ENCODE measurements around the gene MIS18BP1. TPM values are rescaled to one million over a fixed set of nuclear protein-coding genes. Genes with fewer than 3 reads are reported as not detected.

The MIS18BP1 gene
- total RNA-seq = 10 to 100 TPM; 56.9 to 68.3 (median 64.2) TPM

DNA sequence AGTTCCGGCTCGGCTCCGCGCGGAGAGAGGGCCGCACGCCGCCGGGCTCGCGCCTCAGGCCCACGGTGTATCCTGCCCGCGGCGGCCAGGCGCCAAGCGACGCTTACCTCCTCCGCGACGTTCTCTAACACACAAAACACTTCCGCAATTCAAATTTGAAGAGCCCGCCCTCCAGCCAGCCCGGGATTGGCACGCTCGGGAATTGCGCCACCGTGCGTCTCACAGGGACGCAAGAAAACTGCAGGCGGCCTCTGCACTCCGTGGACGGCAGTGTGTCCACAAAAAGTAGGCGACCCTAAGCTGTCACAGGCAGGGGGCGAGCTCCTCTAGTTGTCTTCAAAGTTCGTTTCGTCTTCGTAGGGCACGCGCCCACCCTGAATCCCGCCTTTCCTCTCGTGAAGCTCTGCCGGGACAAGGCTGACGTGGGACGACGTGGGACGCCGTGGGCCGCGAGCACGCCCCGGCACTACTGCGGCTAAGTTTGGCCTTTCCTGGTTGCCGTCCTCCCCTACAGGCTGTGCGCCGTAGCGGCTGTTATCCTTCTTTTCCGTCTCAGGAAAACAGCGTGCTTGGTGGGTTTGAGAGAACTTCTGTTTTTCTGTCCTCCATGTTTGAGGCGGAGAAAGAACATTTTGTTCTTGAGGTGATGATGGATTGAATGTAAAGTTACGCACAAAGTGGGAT lies at the start of gene MIS18BP1:
Gene MIS18BP1 (minus strand): TSS at position 133 of the 684 bp plus-strand sequence. CDS start 5,916 bp downstream, outside the sequence.
- no peak for TF ChIP-seq CTCF (IDR thresholded peaks at IDR 0.05; ENCODE audit: low read depth)

- TF ChIP-seq CTCF (IDR thresholded peaks at IDR 0.05; ENCODE audit: low read depth) = no peak
Observed at GRCh38 chr14:45298423-45299117, 45.6 kb upstream of the MIS18BP1 start.

- TF ChIP-seq CTCF (IDR thresholded peaks at IDR 0.05; ENCODE audit: low read depth) = no peak
Observed at GRCh38 chr14:45290547-45290946, 37.5 kb upstream of the MIS18BP1 start.

GRCh38 chr14:45287610-45288009 lies 34.6 kb upstream of the MIS18BP1 start:
- no peak for TF ChIP-seq CTCF (IDR thresholded peaks at IDR 0.05; ENCODE audit: low read depth)

- TF ChIP-seq CTCF (IDR thresholded peaks at IDR 0.05; ENCODE audit: low read depth) = no peak
Observed at GRCh38 chr14:45284802-45285201, 31.8 kb upstream of the MIS18BP1 start.

GRCh38 chr14:45271858-45272537 lies 19.0 kb upstream of the MIS18BP1 start:
- no peak for TF ChIP-seq CTCF (IDR thresholded peaks at IDR 0.05; ENCODE audit: low read depth)

GRCh38 chr14:45270031-45270430 lies 17.0 kb upstream of the MIS18BP1 start:
- TF ChIP-seq CTCF (IDR thresholded peaks at IDR 0.05; ENCODE audit: low read depth) = no peak
